SK-N-SH treated with all-trans-retinoic acid at 6 μM for 48 hours (cell line): Measurements from ENCODE around the gene RAE1.
"Not testable (repeated sequence)": the region's sequence is repeated elsewhere in the genome, so short reads cannot be mapped to it uniquely, and the experiment has no call there.

ENCODE experiments used
- ATAC-seq: fragments of 200-7000 bp; cut with Tn5 transposase; 3 replicates; pipeline ENCODE4 v1.9.1; 2020; ENCODE audit warnings: mild to moderate bottlenecking, moderate library complexity
- BACH2 ChIP-seq: fragments of 250-450 bp; sonication (Bioruptor Pico); IDR thresholded peaks from 2 replicates; pipeline ENCODE4 v1.9.0; 2021; ENCODE audit warnings: mild to moderate bottlenecking, borderline replicate concordance
- CSDC2 ChIP-seq: fragments of 250-450 bp; sonication (Bioruptor Pico); IDR thresholded peaks from 2 replicates; pipeline ENCODE4 v1.5.0; 2020; ENCODE audit warnings: mild to moderate bottlenecking, moderate library complexity
- ESRRG ChIP-seq: fragments of 250-450 bp; sonication (Bioruptor Pico); IDR thresholded peaks from 2 replicates; pipeline ENCODE4 v1.6.1; 2021; ENCODE audit warnings: mild to moderate bottlenecking
- GLIS3 ChIP-seq: fragments of 250-450 bp; sonication (Bioruptor Pico); IDR thresholded peaks from 2 replicates; pipeline ENCODE4 v1.5.0; 2020; ENCODE audit warnings: mild to moderate bottlenecking, moderate library complexity
- ISL1 ChIP-seq: fragments of 250-450 bp; sonication (Bioruptor Pico); IDR thresholded peaks from 2 replicates; pipeline ENCODE4 v2.1.2; 2022; ENCODE audit warnings: mild to moderate bottlenecking, moderate library complexity
- OSR1 ChIP-seq: fragments of 250-450 bp; sonication (Bioruptor Pico); IDR thresholded peaks from 2 replicates; pipeline ENCODE4 v1.8.0; 2022; ENCODE audit warnings: moderate library complexity, mild to moderate bottlenecking, inconsistent platforms
- RARB ChIP-seq: fragments of 250-450 bp; sonication (Bioruptor Pico); IDR thresholded peaks from 2 replicates; pipeline ENCODE4 v1.8.0; 2021; ENCODE audit warnings: mild to moderate bottlenecking, moderate library complexity
- SNAI2 ChIP-seq: fragments of 250-450 bp; sonication (Bioruptor Pico); IDR thresholded peaks from 2 replicates; pipeline ENCODE4 v1.5.0; 2020; ENCODE audit warnings: mild to moderate bottlenecking, moderate library complexity
- TCF4 ChIP-seq: fragments of 250-450 bp; sonication (Bioruptor Pico); IDR thresholded peaks from 2 replicates; pipeline ENCODE4 v1.8.0; 2021; ENCODE audit warnings: mild to moderate bottlenecking, moderate library complexity, borderline replicate concordance
- TOX ChIP-seq: fragments of 250-450 bp; sonication (Bioruptor Pico); IDR thresholded peaks from 2 replicates; pipeline ENCODE4 v1.8.0; 2021; ENCODE audit warnings: mild to moderate bottlenecking, moderate library complexity, borderline replicate concordance
- ZC3H10 ChIP-seq: fragments of 250-450 bp; sonication (Bioruptor Pico); IDR thresholded peaks from 2 replicates; pipeline ENCODE4 v1.5.1; 2021; ENCODE audit warnings: mild to moderate bottlenecking, moderate library complexity
- ZFP3 ChIP-seq: fragments of 250-450 bp; sonication (Bioruptor Pico); IDR thresholded peaks from 2 replicates; pipeline ENCODE4 v1.5.0; 2020; ENCODE audit warnings: mild to moderate bottlenecking, moderate library complexity
- ZFP30 ChIP-seq: fragments of 450-650 bp; formaldehyde crosslinking; IDR thresholded peaks from 2 replicates; pipeline ENCODE4 v1.5.0; 2022; ENCODE audit warnings: mild to moderate bottlenecking, moderate library complexity
- ZNF565 ChIP-seq: fragments of 450-650 bp; formaldehyde crosslinking; conservative IDR thresholded peaks from 2 replicates; pipeline ENCODE4 v1.5.0; 2020; ENCODE audit warnings: low read depth, mild to moderate bottlenecking, moderate library complexity
- ZNF70 ChIP-seq: fragments of 450-650 bp; formaldehyde crosslinking; IDR thresholded peaks from 2 replicates; pipeline ENCODE4 v1.5.0; 2020; ENCODE audit warnings: mild to moderate bottlenecking, moderate library complexity
- ZNF8 ChIP-seq: fragments of 450-650 bp; formaldehyde crosslinking; IDR thresholded peaks from 2 replicates; pipeline ENCODE4 v1.5.0; 2020; ENCODE audit warnings: mild to moderate bottlenecking, moderate library complexity
- TF ChIP-seq, protein P1 (sequence below): fragments of 250-450 bp; sonication (Bioruptor Pico); IDR thresholded peaks from 2 replicates; pipeline ENCODE4 v1.8.0; 2021; ENCODE audit warnings: low read depth, mild to moderate bottlenecking, moderate library complexity, borderline replicate concordance
- TF ChIP-seq, protein P2 (sequence below): fragments of 250-450 bp; sonication (Bioruptor Pico); IDR thresholded peaks from 2 replicates; pipeline ENCODE4 v1.5.1; 2021; ENCODE audit warnings: mild to moderate bottlenecking, moderate library complexity
- TF ChIP-seq, protein P3 (sequence below): fragments of 250-450 bp; sonication (Bioruptor Pico); IDR thresholded peaks from 2 replicates; pipeline ENCODE4 v1.8.0; 2020; ENCODE audit warnings: mild to moderate bottlenecking, moderate library complexity, borderline replicate concordance
- TF ChIP-seq, protein P4 (sequence below): fragments of 250-450 bp; sonication (Bioruptor Pico); IDR thresholded peaks from 2 replicates; pipeline ENCODE4 v1.5.0; 2020; ENCODE audit warnings: mild to moderate bottlenecking, moderate library complexity

Gene RAE1

DNA sequence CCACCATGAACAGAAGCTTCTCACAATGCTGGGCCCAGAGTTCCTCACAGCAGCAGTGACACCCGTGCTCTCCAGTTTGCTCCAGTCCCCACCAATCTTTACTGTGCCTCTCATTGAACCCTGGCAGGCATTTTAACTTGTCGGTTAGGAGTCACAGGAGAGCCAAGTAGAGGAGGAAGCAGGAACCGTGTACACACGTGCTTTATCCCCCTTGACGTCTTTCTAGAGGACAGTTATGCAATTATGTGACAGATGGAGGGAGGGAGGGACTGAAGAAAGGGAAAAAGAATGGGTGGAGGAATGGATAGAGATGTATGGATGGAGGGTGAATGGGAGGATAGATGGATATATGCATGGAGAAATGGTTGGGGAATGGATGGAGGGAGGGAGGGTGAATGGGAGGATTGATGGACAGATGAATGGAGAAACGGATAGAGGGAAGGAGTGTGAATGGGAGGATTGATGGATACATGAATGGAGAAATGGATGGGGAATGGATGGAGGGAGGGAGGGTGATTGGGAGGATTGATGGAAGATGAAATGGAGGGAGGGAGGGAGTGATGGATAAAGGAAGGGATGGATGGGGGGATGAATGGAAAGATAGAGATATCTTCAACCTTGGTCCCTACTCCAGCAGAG, 66.1 kb downstream of the RAE1 start:
- no peak for ATAC-seq
- TF ChIP-seq ZFP30 (CRISPR knock-in tag) (no peak), ZNF70 (CRISPR knock-in tag) (no peak), RARB (CRISPR knock-in tag) (no peak), OSR1 (CRISPR knock-in tag) (no peak), TCF4 (CRISPR knock-in tag) (no peak)
- TF ChIP-seq, protein P1, sequence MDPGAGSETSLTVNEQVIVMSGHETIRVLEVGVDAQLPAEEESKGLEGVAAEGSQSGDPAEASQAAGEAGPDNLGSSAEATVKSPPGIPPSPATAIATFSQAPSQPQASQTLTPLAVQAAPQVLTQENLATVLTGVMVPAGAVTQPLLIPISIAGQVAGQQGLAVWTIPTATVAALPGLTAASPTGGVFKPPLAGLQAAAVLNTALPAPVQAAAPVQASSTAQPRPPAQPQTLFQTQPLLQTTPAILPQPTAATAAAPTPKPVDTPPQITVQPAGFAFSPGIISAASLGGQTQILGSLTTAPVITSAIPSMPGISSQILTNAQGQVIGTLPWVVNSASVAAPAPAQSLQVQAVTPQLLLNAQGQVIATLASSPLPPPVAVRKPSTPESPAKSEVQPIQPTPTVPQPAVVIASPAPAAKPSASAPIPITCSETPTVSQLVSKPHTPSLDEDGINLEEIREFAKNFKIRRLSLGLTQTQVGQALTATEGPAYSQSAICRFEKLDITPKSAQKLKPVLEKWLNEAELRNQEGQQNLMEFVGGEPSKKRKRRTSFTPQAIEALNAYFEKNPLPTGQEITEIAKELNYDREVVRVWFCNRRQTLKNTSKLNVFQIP (CRISPR knock-in tag): no peak

DNA sequence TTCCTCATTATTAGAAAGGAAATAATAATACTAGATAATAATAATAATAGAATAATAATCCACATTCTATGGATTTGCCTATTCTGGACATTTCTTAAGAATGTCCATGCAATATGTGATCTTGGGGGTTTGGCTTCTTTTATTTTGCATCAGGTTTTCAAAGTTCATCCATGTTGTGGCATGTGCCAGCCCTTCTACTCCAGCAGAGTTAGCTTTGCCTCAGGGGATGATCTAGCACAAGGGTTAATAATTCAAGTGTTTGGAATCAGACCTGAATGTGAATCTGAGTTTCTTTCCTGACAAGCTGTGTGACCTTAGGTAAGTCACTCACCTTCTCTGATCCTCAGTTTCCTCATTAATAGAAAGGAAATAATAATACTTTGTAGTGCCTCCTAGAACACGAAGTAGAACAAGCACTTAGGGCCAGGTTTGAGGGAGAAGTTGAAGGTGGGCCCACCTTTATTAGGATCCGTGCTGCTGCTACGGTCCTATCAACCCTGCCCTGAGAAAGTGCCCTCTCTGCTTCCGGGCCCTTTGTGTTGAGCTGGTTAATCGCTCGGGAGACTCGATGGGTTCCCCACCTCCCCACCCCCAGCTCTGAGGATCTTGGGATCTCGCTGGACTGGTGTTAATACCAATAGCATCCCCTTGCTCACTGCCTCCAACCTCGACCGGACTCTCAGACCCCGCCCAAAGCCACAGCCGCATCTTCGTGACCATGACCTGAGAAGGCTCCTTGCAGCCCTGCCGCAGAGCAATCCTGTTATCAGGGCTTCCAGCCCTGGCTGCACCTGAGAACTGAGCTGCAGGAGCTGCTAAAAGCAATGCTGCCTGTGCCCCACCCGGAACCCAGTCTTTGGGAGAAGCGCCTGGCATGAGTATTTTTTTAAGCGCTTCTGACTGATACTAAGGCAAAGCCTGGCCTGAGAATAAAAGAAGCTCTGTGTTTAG, 67.0 kb downstream of the RAE1 start:
- no peak for TF ChIP-seq TOX (CRISPR knock-in tag)
- TF ChIP-seq, protein P2, sequence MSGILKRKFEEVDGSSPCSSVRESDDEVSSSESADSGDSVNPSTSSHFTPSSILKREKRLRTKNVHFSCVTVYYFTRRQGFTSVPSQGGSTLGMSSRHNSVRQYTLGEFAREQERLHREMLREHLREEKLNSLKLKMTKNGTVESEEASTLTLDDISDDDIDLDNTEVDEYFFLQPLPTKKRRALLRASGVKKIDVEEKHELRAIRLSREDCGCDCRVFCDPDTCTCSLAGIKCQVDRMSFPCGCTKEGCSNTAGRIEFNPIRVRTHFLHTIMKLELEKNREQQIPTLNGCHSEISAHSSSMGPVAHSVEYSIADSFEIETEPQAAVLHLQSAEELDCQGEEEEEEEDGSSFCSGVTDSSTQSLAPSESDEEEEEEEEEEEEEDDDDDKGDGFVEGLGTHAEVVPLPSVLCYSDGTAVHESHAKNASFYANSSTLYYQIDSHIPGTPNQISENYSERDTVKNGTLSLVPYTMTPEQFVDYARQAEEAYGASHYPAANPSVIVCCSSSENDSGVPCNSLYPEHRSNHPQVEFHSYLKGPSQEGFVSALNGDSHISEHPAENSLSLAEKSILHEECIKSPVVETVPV (CRISPR knock-in tag): no peak
- TF ChIP-seq ZC3H10 (CRISPR knock-in tag): no peak
- no peak for TF ChIP-seq ZFP30 (CRISPR knock-in tag)
- TF ChIP-seq RARB (CRISPR knock-in tag): no peak
- no peak for TF ChIP-seq SNAI2
- TF ChIP-seq, protein P3, sequence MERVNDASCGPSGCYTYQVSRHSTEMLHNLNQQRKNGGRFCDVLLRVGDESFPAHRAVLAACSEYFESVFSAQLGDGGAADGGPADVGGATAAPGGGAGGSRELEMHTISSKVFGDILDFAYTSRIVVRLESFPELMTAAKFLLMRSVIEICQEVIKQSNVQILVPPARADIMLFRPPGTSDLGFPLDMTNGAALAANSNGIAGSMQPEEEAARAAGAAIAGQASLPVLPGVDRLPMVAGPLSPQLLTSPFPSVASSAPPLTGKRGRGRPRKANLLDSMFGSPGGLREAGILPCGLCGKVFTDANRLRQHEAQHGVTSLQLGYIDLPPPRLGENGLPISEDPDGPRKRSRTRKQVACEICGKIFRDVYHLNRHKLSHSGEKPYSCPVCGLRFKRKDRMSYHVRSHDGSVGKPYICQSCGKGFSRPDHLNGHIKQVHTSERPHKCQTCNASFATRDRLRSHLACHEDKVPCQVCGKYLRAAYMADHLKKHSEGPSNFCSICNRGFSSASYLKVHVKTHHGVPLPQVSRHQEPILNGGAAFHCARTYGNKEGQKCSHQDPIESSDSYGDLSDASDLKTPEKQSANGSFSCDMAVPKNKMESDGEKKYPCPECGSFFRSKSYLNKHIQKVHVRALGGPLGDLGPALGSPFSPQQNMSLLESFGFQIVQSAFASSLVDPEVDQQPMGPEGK: no peak
- no peak for ATAC-seq

DNA sequence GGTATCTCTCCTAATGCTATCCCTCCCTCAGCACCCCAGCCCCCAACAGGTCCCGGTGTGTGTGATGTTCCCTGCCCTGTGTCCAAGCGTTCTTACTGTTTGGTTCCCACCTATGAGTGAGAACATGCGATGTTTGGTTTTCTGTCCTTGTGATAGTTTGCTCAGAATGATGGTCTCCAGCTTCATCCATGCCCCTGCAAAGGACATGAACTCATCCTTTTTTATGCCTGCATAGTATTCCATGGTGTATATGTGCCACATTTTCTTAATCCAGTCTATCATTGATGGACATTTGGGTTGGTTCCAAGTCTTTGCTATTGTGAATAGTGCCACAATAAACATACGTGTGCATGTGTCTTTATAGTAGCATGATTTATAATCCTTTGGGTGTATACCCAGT, 68.4 kb downstream of the RAE1 start:
- not testable (repeated sequence) for ATAC-seq

DNA sequence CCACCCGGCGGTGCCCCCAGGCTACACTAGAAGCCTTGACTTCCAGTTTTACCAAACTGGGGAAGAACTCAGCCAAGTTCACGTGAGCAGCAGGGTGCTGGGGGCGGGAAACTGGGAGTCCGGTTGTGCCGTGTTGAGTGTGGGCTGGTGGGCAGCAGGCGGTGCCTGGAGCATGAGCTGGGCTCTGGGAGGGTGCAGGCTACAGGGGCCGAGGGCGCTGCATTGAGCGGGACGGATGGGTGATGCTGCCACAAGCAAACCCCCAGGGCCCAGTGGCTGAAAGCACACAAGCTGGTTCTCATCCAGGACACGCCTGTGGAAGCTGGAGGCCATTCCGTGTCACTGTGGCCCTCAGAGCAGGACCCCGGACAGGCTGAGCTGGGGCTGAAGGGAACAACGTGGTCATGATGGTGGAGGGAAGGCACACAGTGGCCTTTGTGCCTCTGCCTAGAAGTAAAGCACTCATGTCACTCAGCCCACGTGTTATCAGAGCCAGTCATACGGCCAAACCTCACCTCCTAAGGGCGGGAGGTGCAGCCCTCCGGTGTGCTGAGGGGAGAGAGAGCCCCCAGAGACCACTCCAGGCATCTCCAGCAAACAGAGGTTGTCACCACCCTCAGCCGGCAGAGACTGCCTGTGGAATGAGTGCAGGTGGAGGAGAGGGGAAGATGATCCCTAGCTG, 69.7 kb downstream of the RAE1 start:
- ATAC-seq: no peak
- TF ChIP-seq, protein P4, sequence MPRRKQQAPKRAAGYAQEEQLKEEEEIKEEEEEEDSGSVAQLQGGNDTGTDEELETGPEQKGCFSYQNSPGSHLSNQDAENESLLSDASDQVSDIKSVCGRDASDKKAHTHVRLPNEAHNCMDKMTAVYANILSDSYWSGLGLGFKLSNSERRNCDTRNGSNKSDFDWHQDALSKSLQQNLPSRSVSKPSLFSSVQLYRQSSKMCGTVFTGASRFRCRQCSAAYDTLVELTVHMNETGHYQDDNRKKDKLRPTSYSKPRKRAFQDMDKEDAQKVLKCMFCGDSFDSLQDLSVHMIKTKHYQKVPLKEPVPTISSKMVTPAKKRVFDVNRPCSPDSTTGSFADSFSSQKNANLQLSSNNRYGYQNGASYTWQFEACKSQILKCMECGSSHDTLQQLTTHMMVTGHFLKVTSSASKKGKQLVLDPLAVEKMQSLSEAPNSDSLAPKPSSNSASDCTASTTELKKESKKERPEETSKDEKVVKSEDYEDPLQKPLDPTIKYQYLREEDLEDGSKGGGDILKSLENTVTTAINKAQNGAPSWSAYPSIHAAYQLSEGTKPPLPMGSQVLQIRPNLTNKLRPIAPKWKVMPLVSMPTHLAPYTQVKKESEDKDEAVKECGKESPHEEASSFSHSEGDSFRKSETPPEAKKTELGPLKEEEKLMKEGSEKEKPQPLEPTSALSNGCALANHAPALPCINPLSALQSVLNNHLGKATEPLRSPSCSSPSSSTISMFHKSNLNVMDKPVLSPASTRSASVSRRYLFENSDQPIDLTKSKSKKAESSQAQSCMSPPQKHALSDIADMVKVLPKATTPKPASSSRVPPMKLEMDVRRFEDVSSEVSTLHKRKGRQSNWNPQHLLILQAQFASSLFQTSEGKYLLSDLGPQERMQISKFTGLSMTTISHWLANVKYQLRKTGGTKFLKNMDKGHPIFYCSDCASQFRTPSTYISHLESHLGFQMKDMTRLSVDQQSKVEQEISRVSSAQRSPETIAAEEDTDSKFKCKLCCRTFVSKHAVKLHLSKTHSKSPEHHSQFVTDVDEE: no peak
- TF ChIP-seq ISL1 (no peak), ZFP30 (CRISPR knock-in tag) (no peak), GLIS3 (CRISPR knock-in tag) (no peak), ZNF565 (CRISPR knock-in tag) (no peak), TCF4 (CRISPR knock-in tag) (no peak), ZNF70 (CRISPR knock-in tag) (no peak), CSDC2 (CRISPR knock-in tag) (no peak), ESRRG (CRISPR knock-in tag) (no peak), BACH2 (CRISPR knock-in tag) (no peak), ZNF8 (CRISPR knock-in tag) (no peak), ZFP3 (no peak), TOX (CRISPR knock-in tag) (no peak), OSR1 (CRISPR knock-in tag) (no peak)
- TF ChIP-seq, protein P1 (CRISPR knock-in tag): no peak
- TF ChIP-seq, protein P2 (CRISPR knock-in tag): no peak
- TF ChIP-seq, protein P3: no peak
